Retinal pigment epithelial cell (primary cell): ENCODE measurements around the gene MIDN.

Experiments used
- DNase-seq: peaks from one replicate; pipeline ENCODE4 v3.0.0-alpha.2; 2010; ENCODE audit warnings: low read depth
- H3K4me3 ChIP-seq: 2 replicates; pipeline ENCODE4 v1.5.1; 2011; ENCODE audit warnings: mild to moderate bottlenecking, low read length, control low read depth, moderate library complexity
- CTCF ChIP-seq: conservative IDR thresholded peaks from 2 replicates; pipeline ENCODE4 v1.5.1; 2011; ENCODE audit warnings: low read depth, low read length, control low read depth, inconsistent platforms

Gene MIDN

GRCh38 chr19:1263188-1263587 is 14.8 kb downstream of the MIDN start:
- DNase-seq: no peak
- no peak overlapping the region for H3K4me3 ChIP-seq
- TF ChIP-seq CTCF: no peak

- no peak overlapping the region for H3K4me3 ChIP-seq
- DNase-seq: no peak
- no peak for TF ChIP-seq CTCF
These were observed 16.6 kb downstream of the MIDN start for GRCh38 chr19:1264801-1265614.

GRCh38 chr19:1265615-1266128 is 17.3 kb downstream of the MIDN start:
- H3K4me3 ChIP-seq: peak overlapping the region; percentile 40
- no peak for DNase-seq
- TF ChIP-seq CTCF: no peak

GRCh38 chr19:1266129-1266915 is 17.9 kb downstream of the MIDN start:
- no peak for TF ChIP-seq CTCF
- DNase-seq: no peak

GRCh38 chr19:1266916-1267476 is 18.6 kb downstream of the MIDN start:
- TF ChIP-seq CTCF: peak; percentile 76
- peak overlapping the region; percentile 44 for H3K4me3 ChIP-seq
- no peak for DNase-seq

More at GRCh38 chr19:1266129-1266915, 17.9 kb downstream of the MIDN start:
- H3K4me3 ChIP-seq: peak overlapping the region; percentile 40

- DNase-seq: no peak
- TF ChIP-seq CTCF: no peak
- H3K4me3 ChIP-seq: peak overlapping the region; percentile 44
These were observed 19.3 kb downstream of the MIDN start for GRCh38 chr19:1267477-1268225.
